Skeletal muscle cell (primary cell): Measurements from ENCODE around the gene HAS3.
"Not testable (repeated sequence)": the region's sequence is repeated elsewhere in the genome, so short reads cannot be mapped to it uniquely, and the experiment has no call there.

ENCODE experiments used
- DNase-seq: peaks from one replicate; pipeline ENCODE4 v3.0.0-alpha.2; 2010; ENCODE audit warnings: low read depth
- H3K4me3 ChIP-seq: 2 replicates; pipeline ENCODE4 v1.5.1; 2011; ENCODE audit warnings: low read depth, mild to moderate bottlenecking, control low read depth, low read length, moderate library complexity

Gene HAS3

GRCh38 chr16:69114976-69115355, 9.5 kb downstream of the HAS3 start:
- DNase-seq = no peak
- H3K4me3 ChIP-seq = no peak overlapping the region

- H3K4me3 ChIP-seq = no peak overlapping the region
- DNase-seq = no peak
Measured at GRCh38 chr16:69115361-69115760, 9.9 kb downstream of the HAS3 start.

GRCh38 chr16:69115837-69116236, 10.4 kb downstream of the HAS3 start:
- DNase-seq = no peak
- H3K4me3 ChIP-seq = no peak overlapping the region

- no peak for DNase-seq
- no peak overlapping the region for H3K4me3 ChIP-seq
Measured at GRCh38 chr16:69116256-69116875, 10.9 kb downstream of the HAS3 start.

- no peak for DNase-seq
- H3K4me3 ChIP-seq = no peak overlapping the region
Measured at GRCh38 chr16:69116906-69117305, 11.5 kb downstream of the HAS3 start.

GRCh38 chr16:69118468-69118867, 13.0 kb downstream of the HAS3 start:
- no peak for DNase-seq
- no peak overlapping the region for H3K4me3 ChIP-seq

- no peak for DNase-seq
- no peak overlapping the region for H3K4me3 ChIP-seq
Measured at GRCh38 chr16:69118994-69119393, 13.5 kb downstream of the HAS3 start.

- no peak overlapping the region for H3K4me3 ChIP-seq
- no peak for DNase-seq
Measured at GRCh38 chr16:69119536-69119935, 14.1 kb downstream of the HAS3 start.

GRCh38 chr16:69120096-69120664, 14.7 kb downstream of the HAS3 start:
- H3K4me3 ChIP-seq = no peak overlapping the region
- DNase-seq = no peak

GRCh38 chr16:69123910-69124309, 18.5 kb downstream of the HAS3 start:
- DNase-seq = no peak
- H3K4me3 ChIP-seq = no peak overlapping the region

GRCh38 chr16:69124406-69124805, 19.0 kb downstream of the HAS3 start:
- not testable (repeated sequence) for H3K4me3 ChIP-seq, DNase-seq

GRCh38 chr16:69124961-69125360, 19.5 kb downstream of the HAS3 start:
- DNase-seq, H3K4me3 ChIP-seq: not testable (repeated sequence)

- no peak overlapping the region for H3K4me3 ChIP-seq
- DNase-seq = no peak
Measured at GRCh38 chr16:69126221-69126620, 20.8 kb downstream of the HAS3 start.

GRCh38 chr16:69126801-69127200, 21.3 kb downstream of the HAS3 start:
- not testable (repeated sequence) for H3K4me3 ChIP-seq, DNase-seq

- DNase-seq = no peak
- H3K4me3 ChIP-seq = no peak overlapping the region
Measured at GRCh38 chr16:69127966-69128510, 22.6 kb downstream of the HAS3 start.

GRCh38 chr16:69130461-69130860, 25.0 kb downstream of the HAS3 start:
- DNase-seq = no peak
- peak overlapping the region; percentile 98 for H3K4me3 ChIP-seq

- peak overlapping the region; percentile 98 for H3K4me3 ChIP-seq
- DNase-seq = no peak
Measured at GRCh38 chr16:69131167-69131838, 25.9 kb downstream of the HAS3 start.

- DNase-seq = peak; percentile 62
- H3K4me3 ChIP-seq = peak overlapping the region; percentile 98
Measured at GRCh38 chr16:69131839-69132423, 26.5 kb downstream of the HAS3 start.

- peak within 1 kb of the TSS; percentile 98 for H3K4me3 ChIP-seq
- peak; percentile 41 for DNase-seq
Measured at GRCh38 chr16:69132424-69133252, 27.2 kb downstream of the HAS3 start, which contains the start of the genes CHTF8 and UTP4. Gene CHTF8, minus strand, starts transcription at chr16:69132588. Its CDS starts 11,130 bp downstream, at chr16:69121458. Gene UTP4, plus strand, starts transcription at chr16:69132649. Its CDS starts 811 bp downstream, at chr16:69133460.
